H54 (cell line): ENCODE data around the gene BAHCC1.

Experiments used
- DNase-seq: peaks from one replicate; pipeline ENCODE4 v3.0.0; 2011; ENCODE audit warnings: low spot score, mixed read lengths; ENCODE audit not compliant: insufficient read length
- FAIRE-seq: peaks from 3 replicates; lab custom pipeline; 2011; peaks lifted over from hg19 to GRCh38; lab: Jason Lieb, UNC
- POLR2A ChIP-seq: IDR thresholded peaks from 2 replicates; pipeline ENCODE4 v1.6.1; 2011; ENCODE audit warnings: low read depth, mild to moderate bottlenecking, low read length

BAHCC1 gene

GRCh38 chr17:81509972-81510784 is 114.9 kb downstream of the BAHCC1 start:
- no peak for FAIRE-seq
- TF ChIP-seq POLR2A = no peak; the same call in 1 of the 2 replicates
- DNase-seq = no peak

- FAIRE-seq (no peak), DNase-seq (no peak)
- peak; percentile 28; the same call in 1 of the 2 replicates for TF ChIP-seq POLR2A
Observed at GRCh38 chr17:81510785-81511553, 115.7 kb downstream of the BAHCC1 start.

GRCh38 chr17:81511554-81511803 is 116.2 kb downstream of the BAHCC1 start:
- FAIRE-seq = no peak
- TF ChIP-seq POLR2A = no peak
- no peak for DNase-seq

GRCh38 chr17:81511804-81512561 is 116.7 kb downstream of the BAHCC1 start:
- no peak for DNase-seq
- no peak for FAIRE-seq
- peak; percentile 30 for TF ChIP-seq POLR2A

GRCh38 chr17:81512562-81513371 is 117.5 kb downstream of the BAHCC1 start, which contains the start of gene ACTG1:
Gene ACTG1 (minus strand): TSS chr17:81512799. CDS start chr17:81512354, 445 bp downstream.
- TF ChIP-seq POLR2A = peak; percentile 99
- FAIRE-seq (no peak), DNase-seq (peak; percentile 94)

- TF ChIP-seq POLR2A = no peak
- DNase-seq = no peak
- no peak for FAIRE-seq
Observed at GRCh38 chr17:81513372-81513752, 118.1 kb downstream of the BAHCC1 start.

GRCh38 chr17:81513753-81514488 is 118.7 kb downstream of the BAHCC1 start:
- no peak for FAIRE-seq
- TF ChIP-seq POLR2A = no peak; the same call in 1 of the 2 replicates
- DNase-seq = no peak

GRCh38 chr17:81514489-81514738 is 119.2 kb downstream of the BAHCC1 start:
- FAIRE-seq (no peak), DNase-seq (no peak)
- no peak for TF ChIP-seq POLR2A

GRCh38 chr17:81514739-81515529 is 119.7 kb downstream of the BAHCC1 start:
- DNase-seq (peak; percentile 89), FAIRE-seq (no peak)
- peak; percentile 34 for TF ChIP-seq POLR2A

- FAIRE-seq = no peak
- TF ChIP-seq POLR2A = no peak
- no peak for DNase-seq
Observed at GRCh38 chr17:81515530-81516041, 120.3 kb downstream of the BAHCC1 start.
